ENCODE data around the gene TRIM6. TPM values are rescaled to one million over a fixed set of nuclear protein-coding genes. Genes with fewer than 3 reads are reported as not detected.
"Not testable (repeated sequence)": the region's sequence is repeated elsewhere in the genome, so short reads cannot be mapped to it uniquely, and the experiment has no call there.

Gene TRIM6
- total RNA-seq, 2 donors from 2014 or later: 4.8 to 6.3 TPM

DNA sequence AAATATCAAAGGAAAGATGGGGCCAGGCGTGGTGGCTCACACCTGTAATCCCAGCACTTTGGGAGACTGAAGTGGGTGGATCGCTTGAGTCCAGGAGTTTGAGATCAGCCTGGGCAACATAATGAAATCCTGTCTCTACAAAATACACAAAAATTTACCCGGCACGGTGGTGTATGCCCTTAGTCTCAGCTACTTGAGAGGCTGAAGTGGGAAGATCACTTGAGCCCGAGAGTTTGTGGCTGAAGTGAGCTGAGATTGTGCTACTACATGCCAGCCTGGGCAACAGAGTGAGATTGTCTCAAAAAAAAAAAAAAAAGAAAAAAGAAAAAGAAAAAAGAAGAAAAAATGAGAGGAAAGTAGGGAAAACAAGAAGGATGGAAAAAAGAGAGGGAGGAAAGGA is 3.8 kb upstream of the TRIM6 start:
- WGBS: 79% methylated on average over 5 of the region's 5 CpGs
- Histone ChIP-seq H3K27ac (no peak overlapping the region), H3K9me3 (no peaks in the 10 kb centered on the region), H3K27me3 (replicated peaks; ENCODE audit: insufficient read depth) (no peaks in the 10 kb centered on the region), H3K36me3 (no peaks in the 10 kb centered on the region), H3K4me1 (replicated peaks) (no peaks in the 10 kb centered on the region), H3K4me3 (no peak overlapping the region)
- TF ChIP-seq POLR2AphosphoS5 (IDR thresholded peaks at IDR 0.05) (no peak), POLR2A (IDR thresholded peaks at IDR 0.05) (no peak)
- intact Hi-C loops (cut with DNase I): no loop called here
- DNase-seq (ENCODE audit: low spot score): no peak

DNA sequence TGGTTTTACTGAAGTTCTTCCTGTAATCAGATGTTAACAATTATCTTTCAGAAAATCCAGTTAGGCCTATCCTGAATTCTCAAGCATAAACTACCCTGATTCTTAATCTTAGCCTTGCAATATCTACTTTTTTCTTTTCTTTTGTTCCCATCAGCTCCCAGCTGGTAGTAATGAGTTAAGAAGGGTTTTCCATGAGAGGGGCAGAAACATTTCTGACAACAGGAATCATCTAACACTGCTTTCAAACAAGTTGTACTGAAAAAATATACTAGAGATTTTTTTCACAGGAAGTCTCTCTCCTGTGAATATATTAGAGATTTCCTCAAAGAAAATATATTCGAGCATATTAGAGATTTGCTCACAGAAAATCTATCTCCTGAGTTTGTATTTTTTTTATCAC is 3.3 kb upstream of the TRIM6 start:
- no peak overlapping the region for H3K4me3 ChIP-seq
- 59% methylated on average over 1 of the region's 1 CpG for WGBS
- intact Hi-C loops (cut with DNase I): no loop called here
- H3K27me3 ChIP-seq (replicated peaks; ENCODE audit: insufficient read depth): no peaks in the 10 kb centered on the region
- H3K36me3 ChIP-seq: no peaks in the 10 kb centered on the region
- no peak overlapping the region for H3K27ac ChIP-seq
- no peaks in the 10 kb centered on the region for H3K9me3 ChIP-seq
- TF ChIP-seq POLR2A (IDR thresholded peaks at IDR 0.05): no peak
- H3K4me1 ChIP-seq (replicated peaks): no peaks in the 10 kb centered on the region
- DNase-seq (ENCODE audit: low spot score): no peak

DNA sequence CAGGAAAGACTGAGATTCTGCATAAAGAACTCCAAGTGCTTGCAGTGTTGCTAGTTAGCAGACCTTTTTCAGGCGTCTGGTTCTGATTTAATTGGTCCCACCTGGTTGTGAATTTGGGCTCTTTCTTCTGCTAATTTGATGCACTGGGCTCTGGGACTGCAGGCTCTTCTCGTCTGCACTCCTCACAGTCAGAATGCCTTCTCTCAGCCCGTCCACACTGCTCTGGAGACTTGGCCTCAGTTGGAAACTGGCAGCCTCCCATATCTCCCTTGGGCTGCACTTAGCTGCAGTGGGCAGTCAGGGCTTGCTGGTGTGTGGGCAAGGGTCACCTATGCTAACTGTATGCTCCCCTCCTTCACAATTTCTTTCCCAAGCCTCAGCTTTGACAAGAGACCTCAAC is 1.5 kb downstream of the TRIM6 start:
- Histone ChIP-seq H3K4me1 (replicated peaks) (no peaks in the 10 kb centered on the region), H3K36me3 (no peaks in the 10 kb centered on the region), H3K27ac (no peak overlapping the region), H3K27me3 (replicated peaks; ENCODE audit: insufficient read depth) (no peaks in the 10 kb centered on the region), H3K4me3 (no peak overlapping the region), H3K9me3 (no peaks in the 10 kb centered on the region)
- WGBS: 44% methylated on average over 3 of the region's 3 CpGs
- intact Hi-C loops (cut with DNase I): loop anchor here (5.0 kb wide), 1 partner anchor 89 kb away; the partner anchor contains the start of genes TRIM22 and TRIM5
- no peak for DNase-seq (ENCODE audit: low spot score)
- TF ChIP-seq CTCF (IDR thresholded peaks at IDR 0.05) (no peak), POLR2AphosphoS5 (IDR thresholded peaks at IDR 0.05) (no peak), POLR2A (IDR thresholded peaks at IDR 0.05) (no peak)

- no peaks in the 10 kb centered on the region for H3K4me1 ChIP-seq (replicated peaks)
- H3K27me3 ChIP-seq (replicated peaks; ENCODE audit: insufficient read depth): no peaks in the 10 kb centered on the region
- H3K4me3 ChIP-seq: no peak overlapping the region
- TF ChIP-seq POLR2A (IDR thresholded peaks at IDR 0.05) (no peak), CTCF (IDR thresholded peaks at IDR 0.05) (peak; percentile 12 to 82 (median 62)), POLR2AphosphoS5 (IDR thresholded peaks at IDR 0.05) (peak; percentile 50)
- H3K9me3 ChIP-seq: no peaks in the 10 kb centered on the region
- peak overlapping the region; percentile 32 to 45 for H3K27ac ChIP-seq
- intact Hi-C loops (cut with DNase I): no loop called here
- WGBS: 24% methylated on average over 9 of the region's 9 CpGs
- DNase-seq (ENCODE audit: low spot score): peak; percentile 64
- H3K36me3 ChIP-seq: no peaks in the 10 kb centered on the region
Observed at GRCh38 chr11:5600374-5600851, 4.0 kb downstream of the TRIM6 start.

GRCh38 chr11:5602791-5603190 is 6.4 kb downstream of the TRIM6 start:
- intact Hi-C loops (cut with DNase I); H3K36me3 ChIP-seq; H3K27ac ChIP-seq; DNase-seq (ENCODE audit: low spot score); H3K4me3 ChIP-seq; H3K4me1 ChIP-seq (replicated peaks); H3K9me3 ChIP-seq; H3K27me3 ChIP-seq (replicated peaks; ENCODE audit: insufficient read depth): not testable (repeated sequence)
- 94% methylated on average over 4 of the region's 4 CpGs for WGBS

GRCh38 chr11:5603326-5603725 is 6.9 kb downstream of the TRIM6 start:
- no peaks in the 10 kb centered on the region for H3K27me3 ChIP-seq (replicated peaks; ENCODE audit: insufficient read depth)
- TF ChIP-seq POLR2A (IDR thresholded peaks at IDR 0.05) (no peak), POLR2AphosphoS5 (IDR thresholded peaks at IDR 0.05) (no peak), CTCF (IDR thresholded peaks at IDR 0.05) (no peak)
- no peaks in the 10 kb centered on the region for H3K4me1 ChIP-seq (replicated peaks)
- no peak for DNase-seq (ENCODE audit: low spot score)
- H3K9me3 ChIP-seq: no peaks in the 10 kb centered on the region
- WGBS: 74% methylated on average over 8 of the region's 8 CpGs
- H3K27ac ChIP-seq: no peak overlapping the region
- no peak overlapping the region for H3K4me3 ChIP-seq
- intact Hi-C loops (cut with DNase I): no loop called here
- H3K36me3 ChIP-seq: no peaks in the 10 kb centered on the region

Data from prostate gland (tissue), 2 donors.